ENCODE data around the gene HSPB7.
"Not testable (repeated sequence)": the region's sequence is repeated elsewhere in the genome, so short reads cannot be mapped to it uniquely, and the experiment has no call there.

Gene HSPB7

DNA sequence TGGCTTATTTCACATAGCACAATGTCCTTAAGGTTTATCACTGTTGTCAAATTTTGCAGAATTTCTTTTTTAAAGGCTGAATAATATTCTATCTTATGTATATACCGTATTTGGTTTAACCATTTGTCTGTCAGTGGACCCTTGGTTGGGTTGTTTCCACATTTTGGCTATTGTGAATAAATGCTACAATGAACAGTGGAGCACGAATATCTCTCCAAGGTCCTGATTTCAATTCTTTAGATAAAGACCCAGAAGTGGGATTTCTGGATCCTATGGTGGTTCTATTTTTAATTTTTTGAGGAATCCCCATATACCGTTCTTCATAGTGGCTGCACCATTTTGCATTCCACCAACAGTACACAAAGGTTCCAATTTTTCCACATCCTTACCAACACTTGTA is 36.2 kb downstream of the HSPB7 start:
- peaks cover 0 to 6% (median 0%) of the 10 kb centered on the region in 5 experiments for H3K9me3 ChIP-seq (ENCODE audit: control extremely low read depth in 1 of 5, control insufficient read depth in 4 of 5, insufficient read depth in 2 of 5, low read depth in 1 of 5, low read length in 4 of 5)
- CTCF ChIA-PET = no interaction called here
- POLR2A ChIA-PET = no interaction called here
- H3K36me3 ChIP-seq (ENCODE audit: control insufficient read depth in 4 of 4, insufficient read depth in 4 of 4, low read length in 3 of 4) = no peaks in the 10 kb centered on the region
- 100% methylated on average over 1 of the region's 3 CpGs for WGBS (ENCODE audit: insufficient coverage)
- no peak overlapping the region for H3K4me3 ChIP-seq (ENCODE audit: control insufficient read depth in 1 of 7, extremely low read depth in 1 of 7, insufficient read depth in 4 of 7, low read depth in 2 of 7, low read length in 6 of 7)
- H3K4me1 ChIP-seq (ENCODE audit: control extremely low read depth in 1 of 4, control insufficient read depth in 4 of 4, insufficient read depth in 4 of 4, low read length in 3 of 4) = no peaks in the 10 kb centered on the region
- H3K27ac ChIP-seq (ENCODE audit: insufficient read depth in 1 of 2, low read depth in 1 of 2, low read length in 2 of 2, poor library complexity in 1 of 2, severe bottlenecking in 2 of 2) = no peak overlapping the region
- DNase-seq = no peak
- no peaks in the 10 kb centered on the region for H3K27me3 ChIP-seq (replicated peaks in 2 of 5; ENCODE audit: control insufficient read depth in 4 of 5, insufficient read depth in 5 of 5, low read length in 4 of 5)

DNA sequence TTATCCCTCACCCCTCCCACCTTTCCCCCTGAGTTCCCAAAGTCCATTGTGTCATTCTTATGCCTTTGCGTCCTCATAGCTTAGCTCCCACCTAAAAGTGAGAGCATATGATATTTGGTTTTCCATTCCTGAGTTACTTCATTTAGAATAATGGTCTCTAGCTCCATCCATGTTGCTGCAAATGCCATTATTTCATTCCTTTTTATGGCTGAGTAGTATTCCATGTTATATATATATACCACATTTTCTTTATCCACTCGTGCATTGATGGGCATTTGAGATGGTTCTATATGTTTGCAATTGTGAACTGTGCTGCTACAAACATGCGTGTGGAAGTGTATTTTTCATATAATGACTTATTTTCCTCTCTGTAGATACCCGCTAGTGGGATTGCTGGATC is 39.9 kb downstream of the HSPB7 start:
- CTCF ChIA-PET; POLR2A ChIA-PET; H3K27me3 ChIP-seq (replicated peaks in 2 of 5; ENCODE audit: control insufficient read depth in 4 of 5, insufficient read depth in 5 of 5, low read length in 4 of 5); H3K4me3 ChIP-seq (ENCODE audit: control insufficient read depth in 1 of 7, extremely low read depth in 1 of 7, insufficient read depth in 4 of 7, low read depth in 2 of 7, low read length in 6 of 7); H3K27ac ChIP-seq (ENCODE audit: insufficient read depth in 1 of 2, low read depth in 1 of 2, low read length in 2 of 2, poor library complexity in 1 of 2, severe bottlenecking in 2 of 2); H3K36me3 ChIP-seq (ENCODE audit: control insufficient read depth in 4 of 4, insufficient read depth in 4 of 4, low read length in 3 of 4); DNase-seq; H3K9me3 ChIP-seq (ENCODE audit: control extremely low read depth in 1 of 5, control insufficient read depth in 4 of 5, insufficient read depth in 2 of 5, low read depth in 1 of 5, low read length in 4 of 5): not testable (repeated sequence)
- peaks cover 6 to 15% (median 10%) of the 10 kb centered on the region in 4 experiments for H3K4me1 ChIP-seq (ENCODE audit: control extremely low read depth in 1 of 4, control insufficient read depth in 4 of 4, insufficient read depth in 4 of 4, low read length in 3 of 4)
- no CpG with 5 or more reads among the region's 4 CpGs for WGBS (ENCODE audit: insufficient coverage)

DNA sequence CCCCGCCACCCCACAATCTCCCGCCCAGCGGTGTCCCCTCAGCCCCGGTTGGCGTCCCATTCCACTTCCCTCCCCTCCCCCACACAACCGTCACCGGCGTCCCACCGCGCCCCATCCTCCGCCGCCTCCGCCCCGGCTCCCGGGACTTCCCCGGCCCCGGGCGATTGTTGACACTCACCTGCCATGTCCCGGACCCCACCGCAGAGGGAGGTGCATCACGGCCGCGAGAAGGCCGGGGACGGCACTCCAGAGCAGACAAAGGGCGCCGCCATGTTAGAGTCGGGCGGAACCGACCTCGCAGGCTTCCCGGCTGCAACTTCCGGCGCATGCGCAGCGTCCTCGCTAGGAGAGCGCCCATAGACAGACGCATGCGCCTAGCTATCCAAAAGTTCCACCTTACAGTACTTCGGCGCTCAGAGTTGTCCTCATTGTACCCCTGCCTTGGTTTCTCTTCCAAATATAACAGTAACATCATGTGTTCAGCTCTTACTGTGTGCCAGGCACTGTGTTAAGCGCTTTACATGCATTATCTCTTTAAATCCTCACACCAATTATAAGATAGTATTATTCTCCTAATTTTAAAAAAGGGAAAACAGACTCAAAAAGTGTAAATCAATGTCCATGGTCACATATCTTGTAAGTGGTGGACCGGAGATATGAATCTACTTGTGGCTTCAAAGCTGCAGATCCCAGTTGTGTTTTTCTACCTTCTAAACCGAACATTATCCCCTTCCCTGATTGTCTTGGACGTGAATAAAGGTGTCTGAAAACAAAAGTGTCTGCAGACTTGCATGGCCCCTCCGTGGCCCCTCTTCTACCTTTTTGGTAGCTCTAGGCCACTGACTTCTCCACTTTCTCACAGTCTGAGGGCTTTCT is 41.8 kb downstream of the HSPB7 start, which contains the start of gene ZBTB17:
ZBTB17 (minus strand) TSS at position 297 of the 876 bp plus-strand sequence. CDS start 27,606 bp downstream, outside the sequence.
- Histone ChIP-seq H3K9me3 (ENCODE audit: control extremely low read depth in 1 of 5, control insufficient read depth in 4 of 5, insufficient read depth in 2 of 5, low read depth in 1 of 5, low read length in 4 of 5) (peaks cover 0 to 2% (median 0%) of the 10 kb centered on the region in 5 experiments), H3K4me1 (ENCODE audit: control extremely low read depth in 1 of 4, control insufficient read depth in 4 of 4, insufficient read depth in 4 of 4, low read length in 3 of 4) (peaks cover 6 to 15% (median 10%) of the 10 kb centered on the region in 4 experiments), H3K27ac (ENCODE audit: insufficient read depth in 1 of 2, low read depth in 1 of 2, low read length in 2 of 2, poor library complexity in 1 of 2, severe bottlenecking in 2 of 2) (peak within 1 kb of the TSS; percentile 68 to 81), H3K36me3 (ENCODE audit: control insufficient read depth in 4 of 4, insufficient read depth in 4 of 4, low read length in 3 of 4) (peaks cover 11 to 23% (median 17%) of the 10 kb centered on the region in 4 experiments), H3K27me3 (replicated peaks in 2 of 5; ENCODE audit: control insufficient read depth in 4 of 5, insufficient read depth in 5 of 5, low read length in 4 of 5) (no peaks in the 10 kb centered on the region), H3K4me3 (ENCODE audit: control insufficient read depth in 1 of 7, extremely low read depth in 1 of 7, insufficient read depth in 4 of 7, low read depth in 2 of 7, low read length in 6 of 7) (peak within 1 kb of the TSS; percentile 74 to 90 (median 83))
- peak; percentile 93 to 96 (median 94) for DNase-seq
- CTCF ChIA-PET = interaction anchor here (1.0 to 2.2 kb wide), 9 partner anchors 10 to 182 kb away, joined by 3 to 7 read pairs (median 3); no protein-coding TSS in a partner anchor
- WGBS (ENCODE audit: insufficient coverage) = 8% methylated on average over 40 of the region's 47 CpGs
- POLR2A ChIA-PET = interaction anchor here (0.8 to 1.6 kb wide), 3 partner anchors 25 to 31 kb away, joined by 3 read pairs; no protein-coding TSS in a partner anchor

DNA sequence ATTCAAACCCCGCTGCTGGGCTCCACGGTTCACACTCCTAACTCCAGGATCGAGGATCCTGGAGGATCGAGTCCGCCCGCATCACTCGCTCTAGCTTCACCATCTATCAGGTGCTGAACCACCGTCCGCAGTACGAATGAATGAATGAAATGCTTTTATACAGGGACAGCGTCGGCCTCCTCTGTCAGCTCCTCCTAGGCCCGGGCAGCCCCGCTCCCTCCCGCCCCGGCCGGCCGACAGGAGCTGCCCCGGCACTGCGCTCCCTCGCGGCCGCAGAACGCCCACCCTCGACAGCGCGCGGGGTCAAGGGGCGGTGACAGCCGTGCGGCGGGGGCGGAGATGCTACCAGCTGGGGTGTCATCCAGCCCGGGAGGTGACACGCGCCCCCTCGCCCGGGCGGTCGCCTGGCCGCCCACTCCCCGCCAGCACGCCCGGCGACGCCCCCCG is 42.5 kb downstream of the HSPB7 start:
- peaks cover 0 to 2% (median 0%) of the 10 kb centered on the region in 5 experiments for H3K9me3 ChIP-seq (ENCODE audit: control extremely low read depth in 1 of 5, control insufficient read depth in 4 of 5, insufficient read depth in 2 of 5, low read depth in 1 of 5, low read length in 4 of 5)
- peaks cover 13 to 24% (median 18%) of the 10 kb centered on the region in 4 experiments for H3K36me3 ChIP-seq (ENCODE audit: control insufficient read depth in 4 of 4, insufficient read depth in 4 of 4, low read length in 3 of 4)
- ChIA-PET CTCF (interaction anchor here (0.6 to 2.2 kb wide), 8 partner anchors 12 to 181 kb away, joined by 3 to 7 read pairs (median 3); no protein-coding TSS in a partner anchor), POLR2A (interaction anchor here (1.4 to 1.6 kb wide), 2 partner anchors 24 to 30 kb away, joined by 3 read pairs; no protein-coding TSS in a partner anchor)
- H3K4me3 ChIP-seq (ENCODE audit: control insufficient read depth in 1 of 7, extremely low read depth in 1 of 7, insufficient read depth in 4 of 7, low read depth in 2 of 7, low read length in 6 of 7) = peak overlapping the region; percentile 74 to 90 (median 83)
- peak overlapping the region; percentile 68 to 81 for H3K27ac ChIP-seq (ENCODE audit: insufficient read depth in 1 of 2, low read depth in 1 of 2, low read length in 2 of 2, poor library complexity in 1 of 2, severe bottlenecking in 2 of 2)
- H3K4me1 ChIP-seq (ENCODE audit: control extremely low read depth in 1 of 4, control insufficient read depth in 4 of 4, insufficient read depth in 4 of 4, low read length in 3 of 4) = peaks cover 6 to 15% (median 10%) of the 10 kb centered on the region in 4 experiments
- no peaks in the 10 kb centered on the region for H3K27me3 ChIP-seq (replicated peaks in 2 of 5; ENCODE audit: control insufficient read depth in 4 of 5, insufficient read depth in 5 of 5, low read length in 4 of 5)
- WGBS (ENCODE audit: insufficient coverage) = under 1% methylated on average over 38 of the region's 47 CpGs
- DNase-seq = peak; percentile 49 to 64 (median 56)

DNA sequence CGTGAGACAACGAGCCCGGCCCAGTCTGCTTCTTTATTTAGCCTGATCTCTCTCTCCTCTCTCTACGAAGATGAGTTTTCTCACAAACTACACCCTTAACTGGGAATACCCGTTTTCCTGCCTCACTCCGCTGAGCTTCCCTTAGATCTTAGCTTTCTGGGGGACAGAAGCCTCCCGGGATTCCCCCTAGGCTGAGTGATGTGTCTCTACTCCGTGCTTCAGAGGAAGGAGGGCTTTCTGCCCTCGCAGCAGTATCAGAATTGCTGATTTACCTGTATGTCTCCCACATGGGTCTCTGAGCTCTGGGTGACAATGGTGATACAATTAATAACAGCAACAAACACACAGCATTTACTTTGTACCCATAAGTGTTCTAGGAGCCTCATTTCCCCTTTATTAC is 43.0 kb downstream of the HSPB7 start:
- WGBS (ENCODE audit: insufficient coverage) = 91% methylated on average over 8 of the region's 9 CpGs
- Histone ChIP-seq H3K9me3 (ENCODE audit: control extremely low read depth in 1 of 5, control insufficient read depth in 4 of 5, insufficient read depth in 2 of 5, low read depth in 1 of 5, low read length in 4 of 5) (peaks cover 0 to 2% (median 0%) of the 10 kb centered on the region in 5 experiments), H3K27me3 (replicated peaks in 2 of 5; ENCODE audit: control insufficient read depth in 4 of 5, insufficient read depth in 5 of 5, low read length in 4 of 5) (no peaks in the 10 kb centered on the region), H3K27ac (ENCODE audit: insufficient read depth in 1 of 2, low read depth in 1 of 2, low read length in 2 of 2, poor library complexity in 1 of 2, severe bottlenecking in 2 of 2) (peak overlapping the region in 1 of 2 experiments; percentile 81), H3K4me3 (ENCODE audit: control insufficient read depth in 1 of 7, extremely low read depth in 1 of 7, insufficient read depth in 4 of 7, low read depth in 2 of 7, low read length in 6 of 7) (peak overlapping the region; percentile 74 to 90 (median 83)), H3K4me1 (ENCODE audit: control extremely low read depth in 1 of 4, control insufficient read depth in 4 of 4, insufficient read depth in 4 of 4, low read length in 3 of 4) (peaks cover 6 to 15% (median 10%) of the 10 kb centered on the region in 4 experiments), H3K36me3 (ENCODE audit: control insufficient read depth in 4 of 4, insufficient read depth in 4 of 4, low read length in 3 of 4) (peaks cover 13 to 28% (median 20%) of the 10 kb centered on the region in 4 experiments)
- ChIA-PET POLR2A (interaction anchor here (1.4 to 1.6 kb wide), 2 partner anchors 24 to 30 kb away, joined by 3 read pairs; no protein-coding TSS in a partner anchor), CTCF (interaction anchor here (0.6 to 2.2 kb wide), 5 partner anchors 11 to 37 kb away, joined by 3 to 7 read pairs (median 3); no protein-coding TSS in a partner anchor)
- DNase-seq = no peak

DNA sequence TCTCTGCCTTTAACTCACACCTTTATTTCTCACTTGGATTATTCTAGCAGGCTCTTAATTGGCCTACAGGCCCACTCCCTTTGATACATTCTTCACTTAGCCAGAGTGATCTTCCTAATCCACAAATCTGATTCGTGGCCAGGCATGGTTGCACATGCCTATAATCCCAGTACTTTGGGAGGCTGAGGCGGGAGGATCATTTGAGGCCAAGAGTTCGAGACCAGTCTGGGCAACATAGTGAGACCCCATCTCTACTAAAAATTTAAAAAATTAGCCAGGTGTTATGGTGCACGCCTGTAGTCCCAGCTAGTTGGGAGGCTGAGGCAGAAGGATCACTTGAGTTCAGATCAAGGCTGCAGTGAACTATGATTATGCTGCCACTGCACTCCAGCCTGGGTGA is 44.1 kb downstream of the HSPB7 start:
- Histone ChIP-seq H3K4me1 (ENCODE audit: control extremely low read depth in 1 of 4, control insufficient read depth in 4 of 4, insufficient read depth in 4 of 4, low read length in 3 of 4) (peaks cover 6 to 15% (median 10%) of the 10 kb centered on the region in 4 experiments), H3K27me3 (replicated peaks in 2 of 5; ENCODE audit: control insufficient read depth in 4 of 5, insufficient read depth in 5 of 5, low read length in 4 of 5) (no peaks in the 10 kb centered on the region), H3K36me3 (ENCODE audit: control insufficient read depth in 4 of 4, insufficient read depth in 4 of 4, low read length in 3 of 4) (peaks cover 13 to 38% (median 26%) of the 10 kb centered on the region in 4 experiments), H3K4me3 (ENCODE audit: control insufficient read depth in 1 of 7, extremely low read depth in 1 of 7, insufficient read depth in 4 of 7, low read depth in 2 of 7, low read length in 6 of 7) (no peak overlapping the region), H3K27ac (ENCODE audit: insufficient read depth in 1 of 2, low read depth in 1 of 2, low read length in 2 of 2, poor library complexity in 1 of 2, severe bottlenecking in 2 of 2) (no peak overlapping the region), H3K9me3 (ENCODE audit: control extremely low read depth in 1 of 5, control insufficient read depth in 4 of 5, insufficient read depth in 2 of 5, low read depth in 1 of 5, low read length in 4 of 5) (peaks cover 0 to 4% (median 2%) of the 10 kb centered on the region in 5 experiments)
- 94% methylated on average over 3 of the region's 4 CpGs for WGBS (ENCODE audit: insufficient coverage)
- ChIA-PET POLR2A (interaction anchor here (0.7 kb wide), 1 partner anchor 77 kb away, joined by 6 read pairs; no protein-coding TSS in a partner anchor), CTCF (interaction anchor here (0.7 to 1.4 kb wide), 3 partner anchors 27 to 183 kb away, joined by 3 to 4 read pairs (median 3); no protein-coding TSS in a partner anchor)
- DNase-seq = no peak

Data from common myeloid progenitor, CD34-positive (primary cell).